GM23338 (cell line): ENCODE measurements around the gene KDM4B. TPM values are rescaled to one million over a fixed set of nuclear protein-coding genes. Genes with fewer than 3 reads are reported as not detected.

Source experiments
- CTCF ChIP-seq, 2 experiments: fragments of 200-600 bp in 1 of 2; sonication (generic) in 1 of 2; conservative IDR thresholded peaks; 2 replicates each; pipeline versions ENCODE4 v1.5.1 to v1.6.1; 2016 to 2017; ENCODE audit warnings: antibody characterized with exemption in 2 of 2, low read depth in 2 of 2, mild to moderate bottlenecking in 2 of 2, moderate library complexity in 1 of 2
- EZH2 ChIP-seq: fragments of 200-600 bp; sonication (generic); IDR thresholded peaks from one replicate; pipeline ENCODE4 v1.8.0; 2017; ENCODE audit warnings: antibody characterized with exemption, mild to moderate bottlenecking, low read depth; ENCODE audit not compliant: unreplicated experiment
- EZH2phosphoT487 ChIP-seq: fragments of 200-600 bp; sonication (generic); IDR thresholded peaks from one replicate; pipeline ENCODE4 v1.8.1; 2018; ENCODE audit warnings: antibody characterized with exemption; ENCODE audit not compliant: unreplicated experiment
- JUNB ChIP-seq: IDR thresholded peaks from one replicate; pipeline ENCODE4 v1.6.1; 2016; ENCODE audit warnings: antibody characterized with exemption; ENCODE audit not compliant: unreplicated experiment
- NANOG ChIP-seq: IDR thresholded peaks from 2 replicates; pipeline ENCODE4 v1.6.1; 2016; ENCODE audit warnings: antibody characterized with exemption, borderline replicate concordance
- POLR2AphosphoS5 ChIP-seq: IDR thresholded peaks from 2 replicates; pipeline ENCODE4 v1.6.1; 2016; ENCODE audit warnings: antibody characterized with exemption, low read depth
- REST ChIP-seq: IDR thresholded peaks from one replicate; pipeline ENCODE4 v1.6.1; 2018; ENCODE audit warnings: antibody characterized with exemption; ENCODE audit not compliant: unreplicated experiment
- ZNF331 ChIP-seq: fragments of 250-450 bp; sonication (Bioruptor Pico); IDR thresholded peaks from 2 replicates; pipeline ENCODE4 v1.5.0; 2020; ENCODE audit warnings: low read depth, mild to moderate bottlenecking, moderate library complexity
- ZNF462 ChIP-seq: fragments of 250-450 bp; sonication (Bioruptor Pico); IDR thresholded peaks from 2 replicates; pipeline ENCODE4 v1.5.0; 2020; ENCODE audit warnings: mild to moderate bottlenecking, moderate library complexity
- polyA plus RNA-seq: library from polyadenylated mRNA; unstranded; fragments of >200 nt; fragmentation: Nextera tagmentation; extraction: Ambion mirVana; gene quantifications from 2 replicates; pipeline ENCODE4 v1.2.1, GENCODE V29; 2016
- total RNA-seq: library from RNA; depleted of rRNA; stranded (reverse); fragments of >200 nt; shearing (Covaris generic); gene quantifications from 2 replicates; pipeline ENCODE4 v1.2.3, GENCODE V29; 2014

KDM4B gene
- total and polyA plus RNA-seq, 2 experiments from 2014 or later = 9.1 to 27.6 TPM

- TF ChIP-seq ZNF462 (CRISPR knock-in tag) (no peak), REST (no peak), JUNB (no peak), POLR2AphosphoS5 (no peak), EZH2 (no peak), CTCF (conservative IDR thresholded peaks at IDR 0.05; ENCODE audit: low read depth in 2 of 2) (no peak), NANOG (no peak), EZH2phosphoT487 (no peak), ZNF331 (no peak)
Measured at GRCh38 chr19:4966591-4966990, 2.3 kb upstream of the KDM4B start (continued).
